ENCODE measurements around the gene CATSPERD. TPM values are rescaled to one million over a fixed set of nuclear protein-coding genes. Genes with fewer than 3 reads are reported as not detected.

The CATSPERD gene
- total RNA-seq, 1 donor from 2014 or later, result not detected

DNA sequence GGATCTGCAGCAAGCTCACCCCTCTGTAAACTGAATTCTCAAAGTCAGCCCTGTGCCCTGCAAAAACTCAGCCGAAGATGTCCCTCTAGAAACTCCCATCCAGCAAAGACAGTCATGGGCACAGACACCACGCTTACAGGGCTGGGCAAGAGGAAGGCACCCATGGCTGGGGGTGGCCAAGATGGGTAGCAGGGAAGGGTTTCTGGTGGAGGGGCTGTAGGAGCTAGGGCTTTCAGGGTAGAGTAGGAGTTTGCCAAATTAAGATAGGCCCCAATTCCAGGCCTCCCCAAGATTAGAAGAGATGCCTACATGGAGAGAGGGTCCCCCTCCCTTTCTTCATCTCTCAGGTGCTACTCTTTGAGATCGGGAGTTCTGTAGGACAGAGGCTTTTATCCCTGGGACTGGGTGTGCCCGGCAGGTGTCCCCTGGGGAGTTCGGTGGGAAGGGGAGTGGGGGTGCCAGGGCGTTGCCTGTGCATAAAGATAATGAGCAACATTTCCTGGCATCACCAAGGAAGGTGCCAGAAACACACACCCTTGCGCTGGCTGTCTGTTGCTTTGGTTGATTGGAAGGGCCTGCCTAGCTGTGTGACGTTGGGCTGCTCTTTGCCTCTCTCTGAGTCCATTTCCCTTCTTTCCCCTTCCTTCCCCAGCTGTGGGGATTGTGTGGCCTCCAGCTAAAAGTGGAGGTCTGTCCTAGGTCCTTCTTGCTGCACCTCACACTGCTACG, 93.8 kb downstream of the CATSPERD start:
- Mint-ChIP-seq H3K36me3 (no peaks in the 10 kb centered on the region), H3K4me1 (peaks cover 2% of the 10 kb centered on the region), H3K27ac (no peak overlapping the region), H3K9me3 (no peaks in the 10 kb centered on the region), H3K4me3 (no peak overlapping the region), H3K27me3 (ENCODE audit: insufficient read depth, low read depth) (peaks cover 2% of the 10 kb centered on the region)
- H3F3A ChIP-seq (ENCODE audit: low read depth), result no peaks in the 10 kb centered on the region
- no peak overlapping the region for H3K9ac ChIP-seq
- no peaks in the 10 kb centered on the region for H4K20me1 ChIP-seq (ENCODE audit: low read depth)
- no peaks in the 10 kb centered on the region for H3K27me3 ChIP-seq
- no peak for DNase-seq (ENCODE audit: low spot score)
- no peak overlapping the region for H2AFZ ChIP-seq (replicated peaks)
- H3K4me2 ChIP-seq, result no peak overlapping the region
- no peaks in the 10 kb centered on the region for H3K4me1 ChIP-seq
- no peaks in the 10 kb centered on the region for H3K79me2 ChIP-seq (ENCODE audit: low read depth)
- H3K36me3 ChIP-seq, result no peaks in the 10 kb centered on the region
- TF ChIP-seq EZH2phosphoT487 (IDR thresholded peaks at IDR 0.05) (no peak), EZH2 (IDR thresholded peaks at IDR 0.05) (no peak)
- TF ChIP-seq, protein P1, sequence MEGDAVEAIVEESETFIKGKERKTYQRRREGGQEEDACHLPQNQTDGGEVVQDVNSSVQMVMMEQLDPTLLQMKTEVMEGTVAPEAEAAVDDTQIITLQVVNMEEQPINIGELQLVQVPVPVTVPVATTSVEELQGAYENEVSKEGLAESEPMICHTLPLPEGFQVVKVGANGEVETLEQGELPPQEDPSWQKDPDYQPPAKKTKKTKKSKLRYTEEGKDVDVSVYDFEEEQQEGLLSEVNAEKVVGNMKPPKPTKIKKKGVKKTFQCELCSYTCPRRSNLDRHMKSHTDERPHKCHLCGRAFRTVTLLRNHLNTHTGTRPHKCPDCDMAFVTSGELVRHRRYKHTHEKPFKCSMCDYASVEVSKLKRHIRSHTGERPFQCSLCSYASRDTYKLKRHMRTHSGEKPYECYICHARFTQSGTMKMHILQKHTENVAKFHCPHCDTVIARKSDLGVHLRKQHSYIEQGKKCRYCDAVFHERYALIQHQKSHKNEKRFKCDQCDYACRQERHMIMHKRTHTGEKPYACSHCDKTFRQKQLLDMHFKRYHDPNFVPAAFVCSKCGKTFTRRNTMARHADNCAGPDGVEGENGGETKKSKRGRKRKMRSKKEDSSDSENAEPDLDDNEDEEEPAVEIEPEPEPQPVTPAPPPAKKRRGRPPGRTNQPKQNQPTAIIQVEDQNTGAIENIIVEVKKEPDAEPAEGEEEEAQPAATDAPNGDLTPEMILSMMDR (IDR thresholded peaks at IDR 0.05), result no peak
- H3K9me3 ChIP-seq (ENCODE audit: low read depth), result no peaks in the 10 kb centered on the region
- no peak overlapping the region for H3K27ac ChIP-seq
- no peak overlapping the region for H3K4me3 ChIP-seq

DNA sequence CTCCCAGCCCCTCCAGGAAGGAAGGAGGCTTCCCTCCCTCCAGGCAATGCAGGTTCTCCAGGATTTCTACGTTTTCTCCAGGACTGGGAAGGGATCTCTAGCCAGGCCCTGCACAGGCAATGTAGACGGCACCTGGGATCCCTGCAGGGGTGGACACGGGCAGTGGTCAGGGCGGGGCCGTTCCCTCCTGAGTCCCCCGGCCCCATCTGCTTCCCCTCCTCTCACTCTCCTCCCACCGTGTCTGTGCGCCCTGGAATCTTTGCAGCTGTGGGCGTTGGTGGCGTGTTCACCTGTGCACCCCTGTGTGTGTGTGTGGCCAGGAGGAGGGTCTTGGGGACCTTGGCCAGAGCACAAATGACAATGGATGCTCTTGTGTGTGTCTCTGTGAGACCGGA, 94.4 kb downstream of the CATSPERD start:
- H3K9me3 ChIP-seq (ENCODE audit: low read depth), result no peaks in the 10 kb centered on the region
- H3K4me1 Mint-ChIP-seq, result peaks cover 2% of the 10 kb centered on the region
- H3K4me3 ChIP-seq, result no peak overlapping the region
- peak overlapping the region; percentile 37 for H3K9ac ChIP-seq
- H3K27ac Mint-ChIP-seq, result peak overlapping the region; percentile 59
- H3K79me2 ChIP-seq (ENCODE audit: low read depth), result no peaks in the 10 kb centered on the region
- no peaks in the 10 kb centered on the region for H3K9me3 Mint-ChIP-seq
- no peaks in the 10 kb centered on the region for H3K36me3 Mint-ChIP-seq
- TF ChIP-seq EZH2 (IDR thresholded peaks at IDR 0.05) (no peak), EZH2phosphoT487 (IDR thresholded peaks at IDR 0.05) (no peak)
- TF ChIP-seq, protein P1 (IDR thresholded peaks at IDR 0.05), result no peak
- H2AFZ ChIP-seq (replicated peaks), result no peak overlapping the region
- no peaks in the 10 kb centered on the region for H3F3A ChIP-seq (ENCODE audit: low read depth)
- H3K27me3 Mint-ChIP-seq (ENCODE audit: insufficient read depth, low read depth), result no peaks in the 10 kb centered on the region
- H3K4me1 ChIP-seq, result no peaks in the 10 kb centered on the region
- no peak overlapping the region for H3K4me3 Mint-ChIP-seq
- no peaks in the 10 kb centered on the region for H4K20me1 ChIP-seq (ENCODE audit: low read depth)
- DNase-seq (ENCODE audit: low spot score), result no peak
- no peak overlapping the region for H3K27ac ChIP-seq
- no peak overlapping the region for H3K4me2 ChIP-seq
- no peaks in the 10 kb centered on the region for H3K36me3 ChIP-seq
- H3K27me3 ChIP-seq, result no peaks in the 10 kb centered on the region

DNA sequence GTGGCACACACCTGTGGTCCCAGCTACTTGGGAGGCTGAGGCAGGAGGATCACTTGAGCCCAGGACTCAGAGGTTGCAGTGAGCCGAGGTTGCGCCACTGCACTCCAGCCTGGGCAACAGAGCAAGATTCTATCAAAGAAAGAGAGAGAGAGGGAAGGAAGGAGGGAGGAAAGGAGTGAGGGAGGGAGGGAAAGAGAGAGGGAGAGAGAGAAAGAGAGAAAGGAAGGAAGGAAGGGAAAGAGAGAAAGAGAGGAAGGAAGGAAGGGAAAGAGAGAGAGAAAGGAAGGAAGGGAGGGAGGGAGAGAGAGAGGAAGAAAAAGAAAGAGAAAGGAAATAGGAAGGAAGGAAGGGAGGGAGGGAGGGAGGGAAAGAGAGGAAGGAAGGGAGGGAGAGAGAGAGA, 96.8 kb downstream of the CATSPERD start:
- Histone ChIP-seq H3K79me2 (ENCODE audit: low read depth) (no peaks in the 10 kb centered on the region), H3K4me1 (no peaks in the 10 kb centered on the region), H3K9me3 (ENCODE audit: low read depth) (no peaks in the 10 kb centered on the region), H2AFZ (replicated peaks) (no peak overlapping the region), H3K27me3 (no peaks in the 10 kb centered on the region), H3K36me3 (no peaks in the 10 kb centered on the region), H3K4me3 (no peak overlapping the region), H3K4me2 (no peak overlapping the region), H3K27ac (no peak overlapping the region), H3K9ac (no peak overlapping the region), H4K20me1 (ENCODE audit: low read depth) (no peaks in the 10 kb centered on the region), H3F3A (ENCODE audit: low read depth) (no peaks in the 10 kb centered on the region)
- H3K27me3 Mint-ChIP-seq (ENCODE audit: insufficient read depth, low read depth), result peaks cover 3% of the 10 kb centered on the region
- H3K9me3 Mint-ChIP-seq, result no peaks in the 10 kb centered on the region
- no peak for DNase-seq (ENCODE audit: low spot score)
- peaks cover 2% of the 10 kb centered on the region for H3K4me1 Mint-ChIP-seq
- no peak overlapping the region for H3K27ac Mint-ChIP-seq
- no peaks in the 10 kb centered on the region for H3K36me3 Mint-ChIP-seq
- no peak for TF ChIP-seq EZH2 (IDR thresholded peaks at IDR 0.05)
- H3K4me3 Mint-ChIP-seq, result no peak overlapping the region

DNA sequence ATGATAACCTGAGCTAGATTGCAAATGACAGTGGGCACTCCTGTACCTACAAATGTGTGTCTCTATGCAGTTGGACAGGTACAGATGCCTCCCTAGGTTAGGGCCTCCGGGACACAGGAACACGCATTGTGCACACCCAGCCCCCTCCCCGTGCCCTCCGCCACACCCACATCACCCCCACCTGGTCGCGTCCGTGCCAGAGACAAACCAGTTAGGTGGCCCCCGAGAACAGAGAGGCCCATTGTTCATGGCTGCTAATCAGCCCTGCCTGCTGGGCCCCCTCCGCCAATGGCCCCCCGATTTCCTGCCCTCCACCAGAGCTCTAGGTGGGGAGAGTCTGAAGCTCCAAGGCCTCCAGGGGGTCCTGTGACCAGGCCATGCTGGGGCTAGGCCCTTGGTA, 98.2 kb downstream of the CATSPERD start:
- H2AFZ ChIP-seq (replicated peaks), result no peak overlapping the region

More for the DNA sequence above, 98.2 kb downstream of the CATSPERD start:
- H3K9me3 ChIP-seq (ENCODE audit: low read depth), result no peaks in the 10 kb centered on the region
- H3K4me1 Mint-ChIP-seq, result peaks cover 4% of the 10 kb centered on the region
- no peak overlapping the region for H3K27ac ChIP-seq
- TF ChIP-seq, protein P1 (IDR thresholded peaks at IDR 0.05), result no peak
- no peak for TF ChIP-seq EZH2 (IDR thresholded peaks at IDR 0.05)
- TF ChIP-seq EZH2phosphoT487 (IDR thresholded peaks at IDR 0.05), result no peak
- no peak overlapping the region for H3K4me3 ChIP-seq
- no peak overlapping the region for H3K9ac ChIP-seq
- H3K27me3 Mint-ChIP-seq (ENCODE audit: insufficient read depth, low read depth), result peaks cover 5% of the 10 kb centered on the region
- H3K9me3 Mint-ChIP-seq, result no peaks in the 10 kb centered on the region
- H3F3A ChIP-seq (ENCODE audit: low read depth), result no peaks in the 10 kb centered on the region
- no peak overlapping the region for H3K4me2 ChIP-seq
- no peak for DNase-seq (ENCODE audit: low spot score)
- H3K79me2 ChIP-seq (ENCODE audit: low read depth), result no peaks in the 10 kb centered on the region
- no peak overlapping the region for H3K27ac Mint-ChIP-seq
- H3K36me3 Mint-ChIP-seq, result no peaks in the 10 kb centered on the region
- H3K27me3 ChIP-seq, result no peaks in the 10 kb centered on the region
- no peaks in the 10 kb centered on the region for H3K4me1 ChIP-seq
- H3K4me3 Mint-ChIP-seq, result no peak overlapping the region
- no peaks in the 10 kb centered on the region for H3K36me3 ChIP-seq
- H4K20me1 ChIP-seq (ENCODE audit: low read depth), result no peaks in the 10 kb centered on the region
